ENCODE data around the gene NOB1.

NOB1 gene

DNA sequence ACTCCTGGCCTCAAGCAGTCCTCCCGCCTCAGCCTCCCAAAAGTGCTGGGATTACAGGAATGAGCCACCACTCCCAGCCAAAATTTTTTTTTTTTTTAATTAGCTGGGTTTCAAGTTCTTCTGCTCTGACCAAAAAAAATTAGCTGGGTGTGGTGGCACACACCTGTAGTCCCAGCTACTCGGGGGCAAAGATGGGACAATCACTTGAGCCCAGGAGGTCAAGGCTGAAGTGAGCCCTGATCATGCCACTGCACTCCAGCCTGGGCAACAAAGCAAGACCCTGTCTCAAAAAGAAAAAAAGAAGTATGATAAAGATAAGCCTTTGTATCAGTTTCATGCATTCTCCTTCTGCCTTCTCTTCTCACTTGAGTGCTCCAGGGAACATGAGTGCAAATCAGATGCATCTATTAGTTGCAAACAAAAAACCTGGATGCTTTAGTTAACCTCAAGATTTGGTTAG, 30.3 kb downstream of the NOB1 start:
- Histone ChIP-seq H3K4me1 (ENCODE audit: insufficient read depth, poor library complexity, severe bottlenecking) (peaks cover 23% of the 10 kb centered on the region), H3K27me3 (ENCODE audit: insufficient read depth, poor library complexity, severe bottlenecking) (no peaks in the 10 kb centered on the region), H3K27ac (ENCODE audit: poor library complexity, severe bottlenecking) (peak overlapping the region; percentile 86), H3K4me3 (ENCODE audit: severe bottlenecking) (no peak overlapping the region), H3K36me3 (ENCODE audit: low read depth) (peaks cover 15% of the 10 kb centered on the region), H3K9me3 (ENCODE audit: severe bottlenecking) (no peaks in the 10 kb centered on the region)
- TF ChIP-seq, protein P1, sequence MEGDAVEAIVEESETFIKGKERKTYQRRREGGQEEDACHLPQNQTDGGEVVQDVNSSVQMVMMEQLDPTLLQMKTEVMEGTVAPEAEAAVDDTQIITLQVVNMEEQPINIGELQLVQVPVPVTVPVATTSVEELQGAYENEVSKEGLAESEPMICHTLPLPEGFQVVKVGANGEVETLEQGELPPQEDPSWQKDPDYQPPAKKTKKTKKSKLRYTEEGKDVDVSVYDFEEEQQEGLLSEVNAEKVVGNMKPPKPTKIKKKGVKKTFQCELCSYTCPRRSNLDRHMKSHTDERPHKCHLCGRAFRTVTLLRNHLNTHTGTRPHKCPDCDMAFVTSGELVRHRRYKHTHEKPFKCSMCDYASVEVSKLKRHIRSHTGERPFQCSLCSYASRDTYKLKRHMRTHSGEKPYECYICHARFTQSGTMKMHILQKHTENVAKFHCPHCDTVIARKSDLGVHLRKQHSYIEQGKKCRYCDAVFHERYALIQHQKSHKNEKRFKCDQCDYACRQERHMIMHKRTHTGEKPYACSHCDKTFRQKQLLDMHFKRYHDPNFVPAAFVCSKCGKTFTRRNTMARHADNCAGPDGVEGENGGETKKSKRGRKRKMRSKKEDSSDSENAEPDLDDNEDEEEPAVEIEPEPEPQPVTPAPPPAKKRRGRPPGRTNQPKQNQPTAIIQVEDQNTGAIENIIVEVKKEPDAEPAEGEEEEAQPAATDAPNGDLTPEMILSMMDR (IDR thresholded peaks at IDR 0.05; ENCODE audit: poor library complexity, severe bottlenecking) = no peak
- DNase-seq (ENCODE audit: low spot score) = no peak
- no peak for ATAC-seq (ENCODE audit: low read depth)

DNA sequence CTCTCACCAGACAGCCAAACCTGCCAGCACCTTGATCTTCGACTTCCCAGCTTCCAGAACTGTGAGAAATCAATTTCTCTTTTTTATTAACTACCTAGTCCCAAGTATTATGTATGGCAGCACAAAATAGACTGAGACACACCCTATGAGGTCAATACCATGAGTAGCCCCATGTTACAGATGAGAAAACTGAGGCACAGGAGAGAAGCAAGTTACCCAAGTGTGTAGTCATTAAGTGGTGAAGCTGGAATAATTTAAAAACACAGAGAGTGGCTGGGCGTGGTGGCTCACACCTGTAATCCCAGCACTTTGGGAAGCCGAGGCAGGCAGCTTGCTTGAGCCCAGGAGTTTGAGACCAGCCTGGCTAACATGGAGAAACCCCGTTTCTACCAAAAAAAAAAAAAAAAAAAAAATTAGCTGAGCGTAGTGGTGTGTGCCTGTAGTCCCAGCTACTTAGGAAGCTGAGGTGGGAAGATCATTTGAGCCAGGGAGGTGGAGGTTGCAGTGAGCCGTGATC, 33.2 kb downstream of the NOB1 start:
- Histone ChIP-seq H3K27me3 (ENCODE audit: insufficient read depth, poor library complexity, severe bottlenecking) (no peaks in the 10 kb centered on the region), H3K36me3 (ENCODE audit: low read depth) (peaks cover 39% of the 10 kb centered on the region), H3K27ac (ENCODE audit: poor library complexity, severe bottlenecking) (no peak overlapping the region), H3K4me1 (ENCODE audit: insufficient read depth, poor library complexity, severe bottlenecking) (peaks cover 13% of the 10 kb centered on the region), H3K9me3 (ENCODE audit: severe bottlenecking) (no peaks in the 10 kb centered on the region), H3K4me3 (ENCODE audit: severe bottlenecking) (no peak overlapping the region)
- no peak for ATAC-seq (ENCODE audit: low read depth)
- TF ChIP-seq, protein P1 (IDR thresholded peaks at IDR 0.05; ENCODE audit: poor library complexity, severe bottlenecking) = no peak
- DNase-seq (ENCODE audit: low spot score) = no peak

DNA sequence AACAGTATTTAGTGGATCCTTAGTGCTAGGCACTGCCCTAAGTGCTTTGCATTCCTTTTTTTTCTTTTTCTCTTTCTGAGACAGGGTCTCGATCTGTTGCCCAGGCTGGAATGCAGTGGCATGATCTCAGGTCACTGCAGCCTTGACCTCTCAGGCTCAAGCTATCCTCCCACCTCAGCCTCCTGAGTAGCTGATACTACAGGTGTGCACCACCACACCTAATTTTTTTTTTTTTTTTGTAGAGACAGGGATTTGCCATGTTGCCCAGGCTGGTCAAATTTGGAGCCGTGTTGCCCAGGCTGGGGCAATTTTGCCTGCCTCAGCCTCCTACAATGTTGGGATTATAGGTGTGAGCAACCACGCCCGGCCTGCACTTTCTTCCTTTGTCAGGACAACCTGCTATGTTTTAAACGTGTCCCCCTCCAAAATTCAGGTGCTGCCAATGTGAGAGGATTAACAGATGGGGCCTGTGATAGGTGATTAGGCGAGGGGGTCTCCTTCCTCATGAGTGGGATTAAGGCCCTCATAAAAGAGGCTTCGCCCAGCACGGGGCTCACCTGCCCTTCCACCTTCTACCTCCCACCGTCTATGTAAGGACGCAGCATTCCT, 33.8 kb downstream of the NOB1 start:
- Histone ChIP-seq H3K27ac (ENCODE audit: poor library complexity, severe bottlenecking) (no peak overlapping the region), H3K36me3 (ENCODE audit: low read depth) (peaks cover 45% of the 10 kb centered on the region), H3K9me3 (ENCODE audit: severe bottlenecking) (no peaks in the 10 kb centered on the region), H3K4me3 (ENCODE audit: severe bottlenecking) (no peak overlapping the region), H3K27me3 (ENCODE audit: insufficient read depth, poor library complexity, severe bottlenecking) (no peaks in the 10 kb centered on the region), H3K4me1 (ENCODE audit: insufficient read depth, poor library complexity, severe bottlenecking) (peaks cover 13% of the 10 kb centered on the region)
- DNase-seq (ENCODE audit: low spot score) (no peak), ATAC-seq (ENCODE audit: low read depth) (no peak)
- TF ChIP-seq, protein P1 (IDR thresholded peaks at IDR 0.05; ENCODE audit: poor library complexity, severe bottlenecking) = no peak

DNA sequence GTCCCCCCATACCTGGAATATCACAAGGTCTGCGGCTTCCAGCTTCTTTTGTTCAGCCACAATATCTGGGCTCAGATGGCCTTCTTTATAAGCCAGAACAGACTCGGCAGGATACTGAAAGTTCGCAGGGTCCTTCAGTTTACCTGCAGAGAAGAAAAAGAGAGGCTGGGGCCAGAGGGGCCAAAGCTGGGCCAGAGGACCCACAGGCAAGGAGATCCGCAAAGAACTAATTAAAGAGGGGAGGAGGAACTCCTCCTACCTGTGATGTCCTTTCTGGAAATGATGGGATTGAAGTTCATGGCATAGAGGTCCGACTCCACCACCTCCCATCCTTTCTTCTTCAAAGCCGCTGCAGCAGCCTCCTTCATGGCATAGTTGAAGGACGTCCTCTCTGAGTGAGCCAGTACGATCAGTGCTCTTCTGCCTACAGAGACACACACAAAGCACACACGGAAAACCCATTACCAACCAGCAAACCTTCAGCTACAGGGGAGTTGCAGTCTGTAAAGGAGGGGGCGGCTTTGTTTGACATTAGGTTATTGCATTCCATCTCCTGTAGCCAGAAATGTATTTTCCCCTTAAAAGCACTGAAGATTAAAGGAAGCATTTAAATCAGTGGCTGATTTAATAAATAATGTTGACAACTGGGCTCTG, 36.5 kb downstream of the NOB1 start:
- DNase-seq (ENCODE audit: low spot score) (no peak), ATAC-seq (ENCODE audit: low read depth) (no peak)
- H3K36me3 ChIP-seq (ENCODE audit: low read depth) = peaks cover 64% of the 10 kb centered on the region
- TF ChIP-seq, protein P1 (IDR thresholded peaks at IDR 0.05; ENCODE audit: poor library complexity, severe bottlenecking) = no peak
- H3K4me1 ChIP-seq (ENCODE audit: insufficient read depth, poor library complexity, severe bottlenecking) = no peaks in the 10 kb centered on the region
- no peak overlapping the region for H3K27ac ChIP-seq (ENCODE audit: poor library complexity, severe bottlenecking)
- no peaks in the 10 kb centered on the region for H3K9me3 ChIP-seq (ENCODE audit: severe bottlenecking)
- H3K4me3 ChIP-seq (ENCODE audit: severe bottlenecking) = no peak overlapping the region
- no peaks in the 10 kb centered on the region for H3K27me3 ChIP-seq (ENCODE audit: insufficient read depth, poor library complexity, severe bottlenecking)

DNA sequence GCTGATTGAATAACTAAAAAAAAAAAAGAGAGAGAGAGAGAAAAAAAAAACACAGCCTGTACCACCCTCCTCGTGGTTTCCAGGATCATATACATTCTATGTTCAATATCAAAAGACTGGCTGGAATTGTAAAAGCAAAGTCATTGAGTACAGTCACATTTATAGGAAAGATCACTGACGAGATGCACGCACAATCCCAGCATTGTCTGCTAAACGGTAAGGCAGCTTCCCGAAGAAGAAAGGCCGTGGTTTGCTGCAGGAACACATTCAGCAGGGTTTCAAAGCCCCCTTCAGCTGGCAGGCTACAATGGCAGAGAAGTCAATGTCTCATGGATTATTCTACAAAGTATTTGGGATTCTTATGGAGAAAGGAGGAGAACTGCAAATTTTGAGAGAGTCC, 37.7 kb downstream of the NOB1 start:
- ATAC-seq (ENCODE audit: low read depth) (no peak), DNase-seq (ENCODE audit: low spot score) (no peak)
- Histone ChIP-seq H3K9me3 (ENCODE audit: severe bottlenecking) (no peaks in the 10 kb centered on the region), H3K4me1 (ENCODE audit: insufficient read depth, poor library complexity, severe bottlenecking) (peaks cover 4% of the 10 kb centered on the region), H3K4me3 (ENCODE audit: severe bottlenecking) (no peak overlapping the region), H3K36me3 (ENCODE audit: low read depth) (peaks cover 76% of the 10 kb centered on the region), H3K27ac (ENCODE audit: poor library complexity, severe bottlenecking) (no peak overlapping the region), H3K27me3 (ENCODE audit: insufficient read depth, poor library complexity, severe bottlenecking) (no peaks in the 10 kb centered on the region)
- TF ChIP-seq, protein P1 (IDR thresholded peaks at IDR 0.05; ENCODE audit: poor library complexity, severe bottlenecking) = no peak
